Tibial nerve (tissue), 4 donors: ENCODE data around the gene SATB1.

Source experiments
- CTCF ChIP-seq, 5 experiments: fragments of 200-600 bp in 3 of 5; fragments of 450-650 bp in 2 of 5; sonication (generic) in 3 of 5; IDR thresholded peaks; one replicate each; pipeline ENCODE4 v1.5.1; 2016 to 2019; ENCODE audit warnings: antibody characterized with exemption in 5 of 5, mild to moderate bottlenecking in 3 of 5, moderate library complexity in 2 of 5
- EP300 ChIP-seq, 2 donors: sonication (generic); formaldehyde crosslinking; IDR thresholded peaks; one replicate each; pipeline ENCODE4 v1.6.1; 2017; ENCODE audit warnings: antibody characterized with exemption in 2 of 2, mild to moderate bottlenecking in 1 of 2
- POLR2A ChIP-seq, 2 donors: fragments of 450-650 bp; IDR thresholded peaks; one replicate each; pipeline ENCODE4 v1.6.1; 2017; ENCODE audit warnings: antibody characterized with exemption in 2 of 2, mild to moderate bottlenecking in 2 of 2, moderate library complexity in 2 of 2

DNA sequence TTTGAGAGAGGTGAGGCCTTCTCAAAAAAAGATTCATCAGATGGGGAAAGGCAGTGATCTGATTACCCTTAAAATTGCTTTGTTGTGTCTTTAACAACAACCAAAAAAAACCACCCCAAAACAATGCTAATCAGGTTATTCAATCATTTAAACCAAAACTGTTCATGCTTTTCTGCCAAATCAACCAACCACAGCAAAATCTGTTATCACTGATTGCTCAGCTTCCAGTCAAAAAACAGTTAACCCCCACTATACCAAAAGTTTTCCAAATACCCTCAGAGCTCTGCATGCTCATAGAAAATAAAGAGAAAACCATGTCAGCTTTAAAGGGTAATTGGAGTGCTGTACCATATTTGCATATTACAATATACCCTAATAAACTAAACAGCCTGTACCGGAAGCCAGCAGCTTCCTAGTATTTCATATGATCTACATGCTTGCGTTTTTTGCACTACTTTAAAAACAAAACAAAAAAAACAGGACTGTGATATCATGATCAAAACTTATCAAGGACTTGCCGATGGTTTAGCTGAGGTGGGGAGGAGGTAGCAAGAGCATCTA, 22.8 kb downstream of the SATB1 start:
- TF ChIP-seq EP300 (IDR thresholded peaks at IDR 0.05) (no peak), POLR2A (IDR thresholded peaks at IDR 0.05) (no peak), CTCF (IDR thresholded peaks at IDR 0.05) (no peak)
